HG02763 (cell line): ENCODE data around the gene PRKRIP1.
"Not testable (repeated sequence)": the region's sequence is repeated elsewhere in the genome, so short reads cannot be mapped to it uniquely, and the experiment has no call there.

Source experiments
- ATAC-seq: cut with Tn5 transposase; IDR thresholded peaks from one replicate; pipeline ENCODE4 v1.9.1; 2021; ENCODE audit warnings: mild to moderate bottlenecking, moderate library complexity; ENCODE audit not compliant: unreplicated experiment

PRKRIP1 gene

DNA sequence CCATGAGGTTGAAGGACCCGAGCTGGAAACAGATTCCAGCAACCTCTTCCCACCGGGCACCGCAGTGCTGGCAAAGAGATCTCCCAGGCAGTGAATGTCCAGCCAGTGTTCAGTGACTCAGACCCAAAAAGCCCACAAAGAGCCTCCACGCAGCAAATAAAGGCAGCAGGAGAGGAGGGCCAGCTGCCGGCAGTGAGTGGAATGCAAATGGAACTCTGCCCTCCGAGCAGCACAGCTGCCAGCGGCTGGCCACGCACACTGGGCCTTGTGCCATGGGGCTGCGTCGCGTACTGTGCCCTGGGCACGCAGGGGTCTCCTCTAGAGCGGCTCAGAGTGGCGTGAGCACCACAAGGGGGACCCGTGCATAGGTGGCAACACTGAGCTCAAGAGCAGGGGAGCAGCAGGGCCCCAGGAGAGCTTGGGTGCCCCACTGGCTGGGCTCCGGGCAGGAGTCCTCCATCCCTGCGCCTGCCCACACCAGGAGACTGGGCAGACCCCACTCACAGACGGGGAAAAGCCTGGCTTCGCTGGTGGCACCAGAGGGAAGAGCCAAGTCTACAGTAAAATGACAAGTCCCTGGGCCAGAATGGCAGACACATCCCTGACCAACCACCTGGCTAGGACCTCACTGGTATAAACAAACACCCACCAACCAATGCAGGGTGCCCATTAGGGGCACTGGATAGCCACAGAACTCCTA lies 78.7 kb downstream of the PRKRIP1 start:
- ATAC-seq: not testable (repeated sequence)
